RWPE2 (cell line): ENCODE measurements around the gene BATF3.

Source experiments
- ATAC-seq: fragments of 200-7000 bp; cut with Tn5 transposase; 3 replicates; pipeline ENCODE4 v1.9.1; 2021; ENCODE audit warnings: low read depth
- DNase-seq: peaks from one replicate; pipeline ENCODE4 v3.0.0-alpha.2; 2020; ENCODE audit warnings: low spot score
- H3K27ac ChIP-seq: fragments of 450-650 bp; 2 replicates; pipeline ENCODE4 v1.5.1; 2017; ENCODE audit warnings: mild to moderate bottlenecking; ENCODE audit not compliant: poor library complexity, severe bottlenecking
- H3K27me3 ChIP-seq: fragments of 250-450 bp; sonication (Bioruptor Pico); 2 replicates; pipeline ENCODE4 v1.5.1; 2021; ENCODE audit warnings: mild to moderate bottlenecking, moderate library complexity; ENCODE audit not compliant: insufficient read depth, poor library complexity, severe bottlenecking
- H3K36me3 ChIP-seq: fragments of 250-450 bp; sonication (Bioruptor Pico); 2 replicates; pipeline ENCODE4 v1.5.1; 2020; ENCODE audit warnings: low read depth, mild to moderate bottlenecking, moderate library complexity
- H3K4me1 ChIP-seq: fragments of 250-450 bp; sonication (Bioruptor Pico); 2 replicates; pipeline ENCODE4 v1.5.1; 2021; ENCODE audit warnings: mild to moderate bottlenecking, moderate library complexity; ENCODE audit not compliant: insufficient read depth, poor library complexity, severe bottlenecking
- H3K4me3 ChIP-seq: fragments of 250-450 bp; sonication (Bioruptor Pico); 2 replicates; pipeline ENCODE4 v1.5.1; 2021; ENCODE audit warnings: mild to moderate bottlenecking, moderate library complexity; ENCODE audit not compliant: severe bottlenecking
- H3K9me3 ChIP-seq: fragments of 250-450 bp; sonication (Bioruptor Pico); 2 replicates; pipeline ENCODE4 v1.5.1; 2021; ENCODE audit warnings: mild to moderate bottlenecking, moderate library complexity; ENCODE audit not compliant: severe bottlenecking
- CTCF ChIP-seq: fragments of 450-650 bp; IDR thresholded peaks from one replicate; pipeline ENCODE4 v1.5.1; 2017; ENCODE audit warnings: mild to moderate bottlenecking, moderate library complexity; ENCODE audit not compliant: poor library complexity, severe bottlenecking

Gene BATF3

GRCh38 chr1:212669102-212669501 lies 30.5 kb downstream of the BATF3 start:
- Histone ChIP-seq H3K9me3 (no peaks in the 10 kb centered on the region), H3K36me3 (no peaks in the 10 kb centered on the region), H3K4me3 (no peak overlapping the region), H3K27ac (no peak overlapping the region), H3K27me3 (no peaks in the 10 kb centered on the region), H3K4me1 (no peaks in the 10 kb centered on the region)
- DNase-seq (no peak), ATAC-seq (no peak)
- no peak for TF ChIP-seq CTCF

GRCh38 chr1:212668477-212668876 lies 31.2 kb downstream of the BATF3 start:
- ATAC-seq (no peak), DNase-seq (no peak)
- no peaks in the 10 kb centered on the region for H3K4me1 ChIP-seq
- H3K9me3 ChIP-seq = no peaks in the 10 kb centered on the region
- no peaks in the 10 kb centered on the region for H3K36me3 ChIP-seq
- TF ChIP-seq CTCF = no peak
- H3K27me3 ChIP-seq = no peaks in the 10 kb centered on the region
- H3K4me3 ChIP-seq = no peak overlapping the region
- peak overlapping the region; percentile 51 for H3K27ac ChIP-seq

GRCh38 chr1:212667223-212668139 lies 32.2 kb downstream of the BATF3 start:
- Histone ChIP-seq H3K27ac (peak overlapping the region; percentile 51), H3K4me1 (no peaks in the 10 kb centered on the region), H3K4me3 (no peak overlapping the region), H3K9me3 (no peaks in the 10 kb centered on the region), H3K36me3 (no peaks in the 10 kb centered on the region), H3K27me3 (no peaks in the 10 kb centered on the region)
- TF ChIP-seq CTCF = no peak
- ATAC-seq = peak; percentile 60
- no peak for DNase-seq

- DNase-seq = no peak
- ATAC-seq = no peak
- TF ChIP-seq CTCF = no peak
- H3K36me3 ChIP-seq = no peaks in the 10 kb centered on the region
- no peaks in the 10 kb centered on the region for H3K9me3 ChIP-seq
- no peak overlapping the region for H3K27ac ChIP-seq
- H3K4me1 ChIP-seq = no peaks in the 10 kb centered on the region
- no peaks in the 10 kb centered on the region for H3K27me3 ChIP-seq
- no peak overlapping the region for H3K4me3 ChIP-seq
These were observed 33.4 kb downstream of the BATF3 start for GRCh38 chr1:212666116-212666775.
